H9 (cell line): ENCODE results near the gene ZBP1. TPM values are rescaled to one million over a fixed set of nuclear protein-coding genes. Genes with fewer than 3 reads are reported as not detected.

ENCODE experiments used
- DNase-seq: peaks from one replicate; pipeline ENCODE4 v3.0.0-alpha.2; 2017
- H2AFZ ChIP-seq: one replicate; pipeline ENCODE4 v1.6.1; 2013; ENCODE audit warnings: mild to moderate bottlenecking, low read length, control low read depth, moderate library complexity
- H2AK5ac ChIP-seq: 2 replicates; pipeline ENCODE4 v1.6.1; 2013; ENCODE audit warnings: low read length, control low read depth, mixed read lengths; ENCODE audit not compliant: insufficient read length
- H2BK120ac ChIP-seq: one replicate; pipeline ENCODE4 v1.6.1; 2013; ENCODE audit warnings: low read depth, mild to moderate bottlenecking, low read length, control low read depth, inconsistent platforms; ENCODE audit not compliant: poor library complexity, severe bottlenecking
- H2BK12ac ChIP-seq: 2 replicates; pipeline ENCODE4 v1.6.1; 2013; ENCODE audit warnings: low read length, control low read depth, mixed read lengths, low read depth; ENCODE audit not compliant: insufficient read length
- H2BK15ac ChIP-seq: 2 replicates; pipeline ENCODE4 v1.6.1; 2013; ENCODE audit warnings: low read depth, low read length, control low read depth
- H2BK20ac ChIP-seq: one replicate; pipeline ENCODE4 v1.6.1; 2013; ENCODE audit warnings: low read depth, mild to moderate bottlenecking, low read length, control low read depth, inconsistent platforms; ENCODE audit not compliant: poor library complexity, severe bottlenecking
- H2BK5ac ChIP-seq: 2 replicates; pipeline ENCODE4 v1.6.1; 2013; ENCODE audit warnings: low read length, control low read depth, mixed read lengths; ENCODE audit not compliant: insufficient read length
- H3K14ac ChIP-seq: 2 replicates; pipeline ENCODE4 v1.6.1; 2013; ENCODE audit warnings: low read length, control low read depth; ENCODE audit not compliant: insufficient read depth
- H3K18ac ChIP-seq: 2 replicates; pipeline ENCODE4 v1.6.1; 2013; ENCODE audit warnings: low read depth, mild to moderate bottlenecking, mixed read lengths, low read length, control low read depth; ENCODE audit not compliant: insufficient read length
- H3K23ac ChIP-seq: 2 replicates; pipeline ENCODE4 v1.6.1; 2013; ENCODE audit warnings: low read length, control low read depth, mixed read lengths, low read depth; ENCODE audit not compliant: insufficient read length
- H3K23me2 ChIP-seq: 2 replicates; pipeline ENCODE4 v1.6.1; 2013; ENCODE audit warnings: low read depth, mild to moderate bottlenecking, mixed read lengths, low read length, control low read depth; ENCODE audit not compliant: insufficient read length, poor library complexity, severe bottlenecking
- H3K27ac ChIP-seq: 2 replicates; pipeline ENCODE4 v1.5.1; 2013; ENCODE audit warnings: low read length, control low read depth, mixed read lengths, low read depth; ENCODE audit not compliant: insufficient read length
- H3K27me3 ChIP-seq: 2 replicates; pipeline ENCODE4 v1.6.1; 2013; ENCODE audit warnings: low read length, control low read depth, inconsistent platforms; ENCODE audit not compliant: insufficient read depth
- H3K4ac ChIP-seq: 2 replicates; pipeline ENCODE4 v1.6.1; 2013; ENCODE audit warnings: low read depth, mild to moderate bottlenecking, control low read depth, inconsistent platforms, low read length, moderate library complexity
- H3K4me1 ChIP-seq: 2 replicates; pipeline ENCODE4 v1.6.1; 2013; ENCODE audit warnings: low read length, control low read depth, inconsistent platforms; ENCODE audit not compliant: insufficient read depth
- H3K4me2 ChIP-seq: 2 replicates; pipeline ENCODE4 v1.6.1; 2013; ENCODE audit warnings: low read length, control low read depth, mixed read lengths; ENCODE audit not compliant: insufficient read length, insufficient read depth
- H3K56ac ChIP-seq: 2 replicates; pipeline ENCODE4 v1.6.1; 2013; ENCODE audit warnings: low read depth, mild to moderate bottlenecking, mixed read lengths, low read length, control low read depth; ENCODE audit not compliant: insufficient read length
- H3K79me1 ChIP-seq: 2 replicates; pipeline ENCODE4 v1.6.1; 2013; ENCODE audit warnings: low read depth, mild to moderate bottlenecking, moderate library complexity, low read length, control low read depth, inconsistent platforms; ENCODE audit not compliant: insufficient read depth, poor library complexity, severe bottlenecking
- H3K79me2 ChIP-seq: 2 replicates; pipeline ENCODE4 v1.6.1; 2013; ENCODE audit warnings: low read length, control low read depth, inconsistent platforms; ENCODE audit not compliant: insufficient read depth
- H3K9ac ChIP-seq: 2 replicates; pipeline ENCODE4 v1.6.1; 2013; ENCODE audit warnings: low read length, control low read depth, mixed read lengths; ENCODE audit not compliant: insufficient read length; ENCODE audit errors: extremely low read depth
- H3K9me3 ChIP-seq: one replicate; pipeline ENCODE4 v1.6.1; 2013; ENCODE audit warnings: low read depth, low read length, inconsistent platforms; ENCODE audit not compliant: control insufficient read depth
- H3T11ph ChIP-seq: one replicate; pipeline ENCODE4 v1.6.1; 2013; ENCODE audit warnings: mild to moderate bottlenecking, low read length, control low read depth, inconsistent platforms
- H4K20me1 ChIP-seq: one replicate; pipeline ENCODE4 v1.6.1; 2013; ENCODE audit not compliant: control insufficient read depth, insufficient read length, insufficient read depth
- H4K5ac ChIP-seq: 2 replicates; pipeline ENCODE4 v1.6.1; 2013; ENCODE audit warnings: low read depth, mild to moderate bottlenecking, mixed read lengths, low read length, control low read depth; ENCODE audit not compliant: insufficient read length
- H4K8ac ChIP-seq: replicated peaks from 2 replicates; pipeline ENCODE4 v1.6.1; 2013; ENCODE audit warnings: low read length, control low read depth, mixed read lengths, low read depth; ENCODE audit not compliant: insufficient read length
- H4K91ac ChIP-seq: 2 replicates; pipeline ENCODE4 v1.6.1; 2013; ENCODE audit warnings: low read depth, mild to moderate bottlenecking, moderate library complexity, mixed read lengths, low read length, control low read depth; ENCODE audit not compliant: insufficient read length
- H3K27ac Mint-ChIP-seq, 3 experiments: 2 replicates in 2 of 3; 3 replicates in 1 of 3; pipeline ENCODE4 v1.8.0; 2020 to 2021; ENCODE audit warnings: mixed read lengths in 3 of 3, mild to moderate bottlenecking in 1 of 3, moderate library complexity in 1 of 3
- H3K27me3 Mint-ChIP-seq: 2 replicates; pipeline ENCODE4 v1.8.0; 2021; ENCODE audit warnings: low read depth, mild to moderate bottlenecking, moderate library complexity, mixed read lengths
- H3K36me3 Mint-ChIP-seq, 3 experiments: 2 replicates in 2 of 3; 3 replicates in 1 of 3; pipeline ENCODE4 v1.8.0; 2020 to 2021; ENCODE audit warnings: low read depth in 3 of 3, mixed read lengths in 3 of 3; ENCODE audit not compliant: insufficient read depth in 1 of 3
- H3K4me1 Mint-ChIP-seq, 2 experiments: 2 replicates each; pipeline ENCODE4 v1.8.0; 2020; ENCODE audit warnings: mixed read lengths in 2 of 2
- H3K4me3 Mint-ChIP-seq, 2 experiments: 2 replicates in 1 of 2; 3 replicates in 1 of 2; pipeline ENCODE4 v1.8.0; 2020 to 2021; ENCODE audit warnings: mild to moderate bottlenecking in 2 of 2, mixed read lengths in 2 of 2, moderate library complexity in 1 of 2
- H3K9me3 Mint-ChIP-seq, 2 experiments: 2 replicates in 1 of 2; 3 replicates in 1 of 2; pipeline ENCODE4 v1.8.0; 2020; ENCODE audit warnings: mild to moderate bottlenecking in 2 of 2, mixed read lengths in 2 of 2, moderate library complexity in 1 of 2
- WGBS: extraction: QIAGEN DNeasy Blood & Tissue Kit; methylation state at CpG from one replicate; pipeline ENCODE4 v1.1.7; 2013; ENCODE audit warnings: missing lambda C conversion rate, low lambda C conversion rate, mixed read lengths; ENCODE audit not compliant: insufficient read length; ENCODE audit errors: extremely low coverage; 5-methylcytosine and 5-hydroxymethylcytosine counted together
- total RNA-seq: library from RNA; stranded (reverse); gene quantifications from 2 replicates; pipeline ENCODE4 v1.2.1, GENCODE V29; 2021
- TF ChIP-seq, protein P1 (sequence below): fragments of 200-600 bp; sonication (generic); conservative IDR thresholded peaks from 3 replicates; pipeline ENCODE4 v1.8.0; 2021; ENCODE audit warnings: antibody characterized with exemption, mild to moderate bottlenecking

The ZBP1 gene
- total RNA-seq, 1 experiment from 2014 or later = not detected

DNA sequence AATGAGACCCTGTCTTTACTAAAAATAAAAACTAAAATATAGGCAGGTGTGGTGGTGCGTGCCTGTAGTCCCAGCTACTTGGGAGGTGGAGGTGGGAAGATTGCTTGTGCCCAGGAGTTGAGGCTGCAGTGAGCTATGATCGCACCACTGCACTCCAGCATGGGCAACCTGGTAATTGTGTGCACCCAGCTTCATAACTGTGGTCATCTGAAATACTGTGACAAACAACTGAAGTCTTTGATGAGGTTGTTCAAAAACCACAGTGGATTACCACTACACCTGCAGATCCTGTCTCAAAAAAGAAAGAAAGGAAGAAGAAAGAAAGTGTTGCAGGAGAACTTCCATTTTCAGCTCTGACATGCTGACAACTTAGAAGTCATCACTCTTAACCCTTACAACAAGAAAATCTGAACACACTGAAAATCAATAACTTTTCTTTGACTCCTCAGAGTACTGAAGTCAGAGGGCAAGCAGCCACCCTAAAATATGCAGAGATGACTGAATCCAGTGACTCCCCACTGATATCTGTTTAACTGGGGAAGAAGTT lies 13.8 kb upstream of the ZBP1 start:
- Mint-ChIP-seq H3K4me3 (no peak overlapping the region), H3K36me3 (peaks cover 0 to 2% (median 0%) of the 10 kb centered on the region in 3 experiments; a peak in 1 of 7 replicates), H3K9me3 (peaks cover 4 to 7% of the 10 kb centered on the region in 2 experiments; a peak in 2 of 5 replicates), H3K27ac (no peak overlapping the region), H3K4me1 (no peaks in the 10 kb centered on the region), H3K27me3 (peaks cover 18% of the 10 kb centered on the region)
- no peaks in the 10 kb centered on the region for H3K23me2 ChIP-seq
- no peaks in the 10 kb centered on the region for H4K20me1 ChIP-seq
- H2BK15ac ChIP-seq = no peak overlapping the region
- H3K14ac ChIP-seq = no peak overlapping the region
- H3K18ac ChIP-seq = no peak overlapping the region
- no peak for DNase-seq
- no peaks in the 10 kb centered on the region for H3K79me2 ChIP-seq
- no peak overlapping the region for H3K4ac ChIP-seq
- no peak overlapping the region for H3T11ph ChIP-seq
- H4K91ac ChIP-seq = no peak overlapping the region
- no peak overlapping the region for H2AFZ ChIP-seq
- H3K9me3 ChIP-seq = no peaks in the 10 kb centered on the region
- H4K8ac ChIP-seq = no peak overlapping the region
- H3K4me2 ChIP-seq = no peak overlapping the region
- no CpG with 5 or more reads among the region's 2 CpGs for WGBS
- no peak overlapping the region for H4K5ac ChIP-seq
- no peak overlapping the region for H2BK12ac ChIP-seq
- no peak overlapping the region for H2AK5ac ChIP-seq
- H3K4me1 ChIP-seq = no peaks in the 10 kb centered on the region
- TF ChIP-seq, protein P1, sequence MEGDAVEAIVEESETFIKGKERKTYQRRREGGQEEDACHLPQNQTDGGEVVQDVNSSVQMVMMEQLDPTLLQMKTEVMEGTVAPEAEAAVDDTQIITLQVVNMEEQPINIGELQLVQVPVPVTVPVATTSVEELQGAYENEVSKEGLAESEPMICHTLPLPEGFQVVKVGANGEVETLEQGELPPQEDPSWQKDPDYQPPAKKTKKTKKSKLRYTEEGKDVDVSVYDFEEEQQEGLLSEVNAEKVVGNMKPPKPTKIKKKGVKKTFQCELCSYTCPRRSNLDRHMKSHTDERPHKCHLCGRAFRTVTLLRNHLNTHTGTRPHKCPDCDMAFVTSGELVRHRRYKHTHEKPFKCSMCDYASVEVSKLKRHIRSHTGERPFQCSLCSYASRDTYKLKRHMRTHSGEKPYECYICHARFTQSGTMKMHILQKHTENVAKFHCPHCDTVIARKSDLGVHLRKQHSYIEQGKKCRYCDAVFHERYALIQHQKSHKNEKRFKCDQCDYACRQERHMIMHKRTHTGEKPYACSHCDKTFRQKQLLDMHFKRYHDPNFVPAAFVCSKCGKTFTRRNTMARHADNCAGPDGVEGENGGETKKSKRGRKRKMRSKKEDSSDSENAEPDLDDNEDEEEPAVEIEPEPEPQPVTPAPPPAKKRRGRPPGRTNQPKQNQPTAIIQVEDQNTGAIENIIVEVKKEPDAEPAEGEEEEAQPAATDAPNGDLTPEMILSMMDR = no peak
- H3K9ac ChIP-seq = no peak overlapping the region
- H2BK120ac ChIP-seq = no peak overlapping the region
- H2BK5ac ChIP-seq = no peak overlapping the region
- H3K79me1 ChIP-seq = no peaks in the 10 kb centered on the region
- H3K27me3 ChIP-seq = no peaks in the 10 kb centered on the region
- no peak overlapping the region for H3K27ac ChIP-seq
- H2BK20ac ChIP-seq = no peak overlapping the region
- no peak overlapping the region for H3K56ac ChIP-seq
- no peak overlapping the region for H3K23ac ChIP-seq
